HEK293T (cell line): ENCODE measurements around the gene HPCAL1.

Experiments
- CTCF ChIA-PET: fragments of 350-600 bp; formaldehyde crosslinking; extraction: SDS; loops from one replicate; lab custom pipeline; 2021; ENCODE audit warnings: antibody characterized with exemption, inconsistent platforms; lab: Yijun Ruan, JAX
- POLR2A ChIA-PET: fragments of 350-600 bp; formaldehyde crosslinking; extraction: SDS; loops from one replicate; lab custom pipeline; 2020; ENCODE audit warnings: antibody characterized with exemption, inconsistent platforms; lab: Yijun Ruan, JAX
- DNase-seq: peaks from one replicate; pipeline ENCODE4 v3.0.0; 2012; ENCODE audit warnings: mixed read lengths; ENCODE audit errors: extremely low spot score
- ARNT ChIP-seq: fragments of 450-650 bp; IDR thresholded peaks from 2 replicates; pipeline ENCODE4 v1.6.1; 2017; ENCODE audit warnings: mild to moderate bottlenecking
- BHLHE40 ChIP-seq: fragments of 450-650 bp; IDR thresholded peaks from 2 replicates; pipeline ENCODE4 v1.6.1; 2016; ENCODE audit warnings: mild to moderate bottlenecking, moderate library complexity, borderline replicate concordance
- CTBP1 ChIP-seq: fragments of 450-650 bp; IDR thresholded peaks from 2 replicates; pipeline ENCODE4 v1.6.1; 2016; ENCODE audit warnings: borderline replicate concordance
- ELF4 ChIP-seq: fragments of 450-650 bp; IDR thresholded peaks from 2 replicates; pipeline ENCODE4 v1.6.1; 2017; ENCODE audit warnings: antibody characterized with exemption
- FOXA1 ChIP-seq: fragments of 450-650 bp; IDR thresholded peaks from 2 replicates; pipeline ENCODE4 v1.6.1; 2016; ENCODE audit warnings: mild to moderate bottlenecking
- FOXK2 ChIP-seq: fragments of 450-650 bp; IDR thresholded peaks from 2 replicates; pipeline ENCODE4 v1.6.1; 2016; ENCODE audit warnings: mild to moderate bottlenecking
- FOXM1 ChIP-seq: fragments of 450-650 bp; IDR thresholded peaks from 2 replicates; pipeline ENCODE4 v1.6.1; 2017; ENCODE audit warnings: mild to moderate bottlenecking, borderline replicate concordance
- HDGF ChIP-seq: fragments of 450-650 bp; IDR thresholded peaks from 2 replicates; pipeline ENCODE4 v1.6.1; 2017; ENCODE audit warnings: antibody characterized with exemption, borderline replicate concordance
- L3MBTL2 ChIP-seq: fragments of 450-650 bp; conservative IDR thresholded peaks from 2 replicates; pipeline ENCODE4 v1.6.1; 2016; ENCODE audit warnings: mild to moderate bottlenecking
- LEF1 ChIP-seq: fragments of 450-650 bp; IDR thresholded peaks from 2 replicates; pipeline ENCODE4 v1.6.1; 2017; ENCODE audit warnings: mild to moderate bottlenecking, borderline replicate concordance
- NFRKB ChIP-seq: fragments of 450-650 bp; IDR thresholded peaks from 2 replicates; pipeline ENCODE4 v1.6.1; 2016; ENCODE audit warnings: mild to moderate bottlenecking, moderate library complexity
- PKNOX1 ChIP-seq: fragments of 450-650 bp; IDR thresholded peaks from 2 replicates; pipeline ENCODE4 v1.6.1; 2016
- SP1 ChIP-seq: fragments of 450-650 bp; IDR thresholded peaks from 2 replicates; pipeline ENCODE4 v1.6.1; 2017
- SUZ12 ChIP-seq: fragments of 450-650 bp; IDR thresholded peaks from 2 replicates; pipeline ENCODE4 v1.6.1; 2016; ENCODE audit warnings: mild to moderate bottlenecking
- TARDBP ChIP-seq: fragments of 450-650 bp; IDR thresholded peaks from 2 replicates; pipeline ENCODE4 v1.6.1; 2016
- ZNF384 ChIP-seq: fragments of 450-650 bp; IDR thresholded peaks from 2 replicates; pipeline ENCODE4 v1.6.1; 2016

The HPCAL1 gene

GRCh38 chr2:10273215-10274175 lies 29.2 kb upstream of the HPCAL1 start:
- DNase-seq, result no peak
- TF ChIP-seq HDGF, result no peak
- TF ChIP-seq L3MBTL2, result no peak
- TF ChIP-seq ZNF384, result no peak
- no peak for TF ChIP-seq ARNT
- no peak for TF ChIP-seq LEF1
- TF ChIP-seq TARDBP, result no peak
- no peak for TF ChIP-seq SP1
- TF ChIP-seq SUZ12, result no peak
- TF ChIP-seq FOXA1, result no peak
- TF ChIP-seq FOXM1, result no peak
- ChIA-PET POLR2A (no interaction called here), CTCF (no interaction called here)

- TF ChIP-seq BHLHE40 (no peak), NFRKB (no peak), TARDBP (no peak), FOXK2 (no peak), SP1 (no peak), FOXM1 (no peak), FOXA1 (no peak), PKNOX1 (no peak), ARNT (no peak)
- POLR2A ChIA-PET, result no interaction called here
- CTCF ChIA-PET, result no interaction called here
- no peak for DNase-seq
These were observed 28.3 kb upstream of the HPCAL1 start for GRCh38 chr2:10274376-10274775.

GRCh38 chr2:10274983-10275802 lies 27.5 kb upstream of the HPCAL1 start:
- ChIA-PET POLR2A (interaction anchor here (1.7 kb wide), 1 partner anchor 26 kb away, joined by 6 read pairs; no protein-coding TSS in a partner anchor), CTCF (no interaction called here)
- no peak for DNase-seq
- no peak for TF ChIP-seq ARNT
- no peak for TF ChIP-seq FOXA1
- TF ChIP-seq SUZ12, result no peak
- no peak for TF ChIP-seq TARDBP
- peak; percentile 57 for TF ChIP-seq PKNOX1
- no peak for TF ChIP-seq SP1

- no peak for DNase-seq
- CTCF ChIA-PET, result no interaction called here
- POLR2A ChIA-PET, result interaction anchor here (1.7 kb wide), 1 partner anchor 25 kb away, joined by 6 read pairs; no protein-coding TSS in a partner anchor
- TF ChIP-seq ZNF384 (no peak), SUZ12 (no peak), ARNT (no peak), BHLHE40 (no peak), ELF4 (no peak), L3MBTL2 (no peak), NFRKB (no peak), FOXM1 (no peak), LEF1 (no peak), PKNOX1 (no peak), TARDBP (no peak), CTBP1 (no peak)
These were observed 26.0 kb upstream of the HPCAL1 start for GRCh38 chr2:10276481-10277292.

GRCh38 chr2:10277293-10278028 lies 25.2 kb upstream of the HPCAL1 start:
- POLR2A ChIA-PET, result interaction anchor here (1.7 kb wide), 1 partner anchor 24 kb away, joined by 6 read pairs; no protein-coding TSS in a partner anchor
- CTCF ChIA-PET, result interaction anchor here (0.6 kb wide), 1 partner anchor 51 kb away, joined by 3 read pairs; no protein-coding TSS in a partner anchor

More at GRCh38 chr2:10277293-10278028, 25.2 kb upstream of the HPCAL1 start:
- DNase-seq, result no peak
- TF ChIP-seq FOXA1 (no peak), CTBP1 (no peak), HDGF (no peak), NFRKB (no peak), BHLHE40 (no peak), ELF4 (no peak)
